H9 (cell line): ENCODE data around the gene TBC1D30. TPM values are rescaled to one million over a fixed set of nuclear protein-coding genes. Genes with fewer than 3 reads are reported as not detected.

Experiments
- DNase-seq: peaks from one replicate; pipeline ENCODE4 v3.0.0-alpha.2; 2017
- H2AFZ ChIP-seq: one replicate; pipeline ENCODE4 v1.6.1; 2013; ENCODE audit warnings: mild to moderate bottlenecking, low read length, control low read depth, moderate library complexity
- H2AK5ac ChIP-seq: 2 replicates; pipeline ENCODE4 v1.6.1; 2013; ENCODE audit warnings: low read length, control low read depth, mixed read lengths; ENCODE audit not compliant: insufficient read length
- H2BK120ac ChIP-seq: one replicate; pipeline ENCODE4 v1.6.1; 2013; ENCODE audit warnings: low read depth, mild to moderate bottlenecking, low read length, control low read depth, inconsistent platforms; ENCODE audit not compliant: poor library complexity, severe bottlenecking
- H2BK12ac ChIP-seq: 2 replicates; pipeline ENCODE4 v1.6.1; 2013; ENCODE audit warnings: low read length, control low read depth, mixed read lengths, low read depth; ENCODE audit not compliant: insufficient read length
- H2BK15ac ChIP-seq: 2 replicates; pipeline ENCODE4 v1.6.1; 2013; ENCODE audit warnings: low read depth, low read length, control low read depth
- H2BK20ac ChIP-seq: one replicate; pipeline ENCODE4 v1.6.1; 2013; ENCODE audit warnings: low read depth, mild to moderate bottlenecking, low read length, control low read depth, inconsistent platforms; ENCODE audit not compliant: poor library complexity, severe bottlenecking
- H2BK5ac ChIP-seq: 2 replicates; pipeline ENCODE4 v1.6.1; 2013; ENCODE audit warnings: low read length, control low read depth, mixed read lengths; ENCODE audit not compliant: insufficient read length
- H3K14ac ChIP-seq: 2 replicates; pipeline ENCODE4 v1.6.1; 2013; ENCODE audit warnings: low read length, control low read depth; ENCODE audit not compliant: insufficient read depth
- H3K18ac ChIP-seq: 2 replicates; pipeline ENCODE4 v1.6.1; 2013; ENCODE audit warnings: low read depth, mild to moderate bottlenecking, mixed read lengths, low read length, control low read depth; ENCODE audit not compliant: insufficient read length
- H3K23ac ChIP-seq: 2 replicates; pipeline ENCODE4 v1.6.1; 2013; ENCODE audit warnings: low read length, control low read depth, mixed read lengths, low read depth; ENCODE audit not compliant: insufficient read length
- H3K23me2 ChIP-seq: 2 replicates; pipeline ENCODE4 v1.6.1; 2013; ENCODE audit warnings: low read depth, mild to moderate bottlenecking, mixed read lengths, low read length, control low read depth; ENCODE audit not compliant: insufficient read length, poor library complexity, severe bottlenecking
- H3K27ac ChIP-seq: 2 replicates; pipeline ENCODE4 v1.5.1; 2013; ENCODE audit warnings: low read length, control low read depth, mixed read lengths, low read depth; ENCODE audit not compliant: insufficient read length
- H3K27me3 ChIP-seq: 2 replicates; pipeline ENCODE4 v1.6.1; 2013; ENCODE audit warnings: low read length, control low read depth, inconsistent platforms; ENCODE audit not compliant: insufficient read depth
- H3K4ac ChIP-seq: 2 replicates; pipeline ENCODE4 v1.6.1; 2013; ENCODE audit warnings: low read depth, mild to moderate bottlenecking, control low read depth, inconsistent platforms, low read length, moderate library complexity
- H3K4me1 ChIP-seq: 2 replicates; pipeline ENCODE4 v1.6.1; 2013; ENCODE audit warnings: low read length, control low read depth, inconsistent platforms; ENCODE audit not compliant: insufficient read depth
- H3K4me2 ChIP-seq: 2 replicates; pipeline ENCODE4 v1.6.1; 2013; ENCODE audit warnings: low read length, control low read depth, mixed read lengths; ENCODE audit not compliant: insufficient read length, insufficient read depth
- H3K56ac ChIP-seq: 2 replicates; pipeline ENCODE4 v1.6.1; 2013; ENCODE audit warnings: low read depth, mild to moderate bottlenecking, mixed read lengths, low read length, control low read depth; ENCODE audit not compliant: insufficient read length
- H3K79me1 ChIP-seq: 2 replicates; pipeline ENCODE4 v1.6.1; 2013; ENCODE audit warnings: low read depth, mild to moderate bottlenecking, moderate library complexity, low read length, control low read depth, inconsistent platforms; ENCODE audit not compliant: insufficient read depth, poor library complexity, severe bottlenecking
- H3K79me2 ChIP-seq: 2 replicates; pipeline ENCODE4 v1.6.1; 2013; ENCODE audit warnings: low read length, control low read depth, inconsistent platforms; ENCODE audit not compliant: insufficient read depth
- H3K9ac ChIP-seq: 2 replicates; pipeline ENCODE4 v1.6.1; 2013; ENCODE audit warnings: low read length, control low read depth, mixed read lengths; ENCODE audit not compliant: insufficient read length; ENCODE audit errors: extremely low read depth
- H3K9me3 ChIP-seq: one replicate; pipeline ENCODE4 v1.6.1; 2013; ENCODE audit warnings: low read depth, low read length, inconsistent platforms; ENCODE audit not compliant: control insufficient read depth
- H3T11ph ChIP-seq: one replicate; pipeline ENCODE4 v1.6.1; 2013; ENCODE audit warnings: mild to moderate bottlenecking, low read length, control low read depth, inconsistent platforms
- H4K20me1 ChIP-seq: one replicate; pipeline ENCODE4 v1.6.1; 2013; ENCODE audit not compliant: control insufficient read depth, insufficient read length, insufficient read depth
- H4K5ac ChIP-seq: 2 replicates; pipeline ENCODE4 v1.6.1; 2013; ENCODE audit warnings: low read depth, mild to moderate bottlenecking, mixed read lengths, low read length, control low read depth; ENCODE audit not compliant: insufficient read length
- H4K8ac ChIP-seq: replicated peaks from 2 replicates; pipeline ENCODE4 v1.6.1; 2013; ENCODE audit warnings: low read length, control low read depth, mixed read lengths, low read depth; ENCODE audit not compliant: insufficient read length
- H4K91ac ChIP-seq: 2 replicates; pipeline ENCODE4 v1.6.1; 2013; ENCODE audit warnings: low read depth, mild to moderate bottlenecking, moderate library complexity, mixed read lengths, low read length, control low read depth; ENCODE audit not compliant: insufficient read length
- H3K27ac Mint-ChIP-seq, 3 experiments: 2 replicates in 2 of 3; 3 replicates in 1 of 3; pipeline ENCODE4 v1.8.0; 2020 to 2021; ENCODE audit warnings: mixed read lengths in 3 of 3, mild to moderate bottlenecking in 1 of 3, moderate library complexity in 1 of 3
- H3K27me3 Mint-ChIP-seq: 2 replicates; pipeline ENCODE4 v1.8.0; 2021; ENCODE audit warnings: low read depth, mild to moderate bottlenecking, moderate library complexity, mixed read lengths
- H3K36me3 Mint-ChIP-seq, 3 experiments: 2 replicates in 2 of 3; 3 replicates in 1 of 3; pipeline ENCODE4 v1.8.0; 2020 to 2021; ENCODE audit warnings: low read depth in 3 of 3, mixed read lengths in 3 of 3; ENCODE audit not compliant: insufficient read depth in 1 of 3
- H3K4me1 Mint-ChIP-seq, 2 experiments: 2 replicates each; pipeline ENCODE4 v1.8.0; 2020; ENCODE audit warnings: mixed read lengths in 2 of 2
- H3K4me3 Mint-ChIP-seq, 2 experiments: 2 replicates in 1 of 2; 3 replicates in 1 of 2; pipeline ENCODE4 v1.8.0; 2020 to 2021; ENCODE audit warnings: mild to moderate bottlenecking in 2 of 2, mixed read lengths in 2 of 2, moderate library complexity in 1 of 2
- H3K9me3 Mint-ChIP-seq, 2 experiments: 2 replicates in 1 of 2; 3 replicates in 1 of 2; pipeline ENCODE4 v1.8.0; 2020; ENCODE audit warnings: mild to moderate bottlenecking in 2 of 2, mixed read lengths in 2 of 2, moderate library complexity in 1 of 2
- CTCF ChIP-seq: fragments of 200-600 bp; sonication (generic); conservative IDR thresholded peaks from 3 replicates; pipeline ENCODE4 v1.8.0; 2021; ENCODE audit warnings: antibody characterized with exemption, mild to moderate bottlenecking
- WGBS: extraction: QIAGEN DNeasy Blood & Tissue Kit; methylation state at CpG from one replicate; pipeline ENCODE4 v1.1.7; 2013; ENCODE audit warnings: missing lambda C conversion rate, low lambda C conversion rate, mixed read lengths; ENCODE audit not compliant: insufficient read length; ENCODE audit errors: extremely low coverage; 5-methylcytosine and 5-hydroxymethylcytosine counted together
- total RNA-seq: library from RNA; stranded (reverse); gene quantifications from 2 replicates; pipeline ENCODE4 v1.2.1, GENCODE V29; 2021

Gene TBC1D30
- total RNA-seq, 1 experiment from 2014 or later: 1.6 TPM

GRCh38 chr12:64877363-64878004 lies 53.0 kb downstream of the TBC1D30 start:
- H3K4me3 Mint-ChIP-seq: no peak overlapping the region
- Histone ChIP-seq H3K23ac (no peak overlapping the region), H2BK5ac (no peak overlapping the region), H4K20me1 (no peaks in the 10 kb centered on the region), H2AFZ (no peak overlapping the region), H3K9ac (no peak overlapping the region), H2BK120ac (no peak overlapping the region), H3K27ac (no peak overlapping the region), H3K23me2 (no peaks in the 10 kb centered on the region), H2AK5ac (no peak overlapping the region), H3K79me2 (no peaks in the 10 kb centered on the region), H3K18ac (no peak overlapping the region), H4K5ac (no peak overlapping the region), H2BK20ac (no peak overlapping the region), H3T11ph (no peak overlapping the region), H3K9me3 (no peaks in the 10 kb centered on the region), H4K91ac (no peak overlapping the region), H3K4ac (no peak overlapping the region), H3K14ac (no peak overlapping the region), H4K8ac (no peak overlapping the region), H2BK12ac (no peak overlapping the region), H3K56ac (no peak overlapping the region), H2BK15ac (no peak overlapping the region), H3K79me1 (no peaks in the 10 kb centered on the region), H3K27me3 (no peaks in the 10 kb centered on the region), H3K4me1 (no peaks in the 10 kb centered on the region; the same call in 1 of the 2 replicates), H3K4me2 (no peak overlapping the region)
- H3K9me3 Mint-ChIP-seq: no peaks in the 10 kb centered on the region
- no CpG with 5 or more reads among the region's 3 CpGs for WGBS
- no peaks in the 10 kb centered on the region; the same call in 1 of the 2 replicates for H3K27me3 Mint-ChIP-seq
- no peaks in the 10 kb centered on the region for H3K36me3 Mint-ChIP-seq
- H3K27ac Mint-ChIP-seq: no peak overlapping the region
- no peak for DNase-seq
- TF ChIP-seq CTCF: no peak
- H3K4me1 Mint-ChIP-seq: no peaks in the 10 kb centered on the region
